HG02571 (cell line): Measurements from ENCODE around the gene TCF7L2.

ENCODE experiments used
- ATAC-seq: cut with Tn5 transposase; IDR thresholded peaks from one replicate; pipeline ENCODE4 v1.9.1; 2021; ENCODE audit warnings: mild to moderate bottlenecking, moderate library complexity; ENCODE audit not compliant: unreplicated experiment

Gene TCF7L2

DNA sequence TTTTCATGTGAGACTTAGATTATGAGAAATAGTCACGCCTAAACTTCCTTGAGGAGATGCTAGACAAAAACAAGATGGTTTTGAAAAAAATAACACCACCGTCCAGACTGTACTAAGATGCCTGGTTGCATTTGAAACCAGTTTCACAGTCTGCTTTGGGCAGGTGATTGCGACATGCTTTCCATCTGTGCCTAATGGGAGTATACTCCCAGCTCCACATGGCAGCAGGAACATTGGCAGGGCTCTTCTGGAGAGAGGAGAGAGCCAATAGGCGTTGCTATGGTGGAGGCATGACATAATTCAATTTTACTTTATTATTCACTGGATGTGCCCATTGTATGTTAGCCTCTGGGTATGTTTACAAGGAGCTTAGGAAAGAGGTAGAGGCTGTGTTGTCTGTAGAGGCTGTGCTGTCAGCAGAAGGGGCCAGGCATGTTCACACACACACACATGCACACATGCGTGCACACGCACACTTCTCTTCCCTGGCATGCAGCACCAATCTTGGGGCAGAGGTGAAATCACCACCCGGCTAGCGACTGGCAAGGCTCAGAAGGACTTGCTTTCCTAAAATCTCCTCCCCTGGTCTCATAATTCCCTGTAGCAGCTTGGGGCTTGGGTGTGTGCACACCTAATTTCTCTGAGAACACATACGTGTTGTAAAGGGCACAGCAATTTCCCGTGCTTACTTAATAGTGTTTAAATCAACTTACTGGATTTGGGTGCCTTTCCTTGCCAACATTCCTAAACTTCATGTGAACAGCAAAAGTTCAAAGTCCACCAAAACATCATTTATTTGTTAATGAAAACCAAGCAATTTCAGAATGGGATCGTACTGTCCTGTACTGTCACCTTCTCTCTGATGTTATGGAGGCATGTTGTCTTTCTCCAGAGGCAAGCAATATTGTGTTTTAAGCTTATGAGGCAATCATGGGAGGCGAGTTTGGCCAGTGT is 162.1 kb downstream of the TCF7L2 start:
- ATAC-seq, result no peak

DNA sequence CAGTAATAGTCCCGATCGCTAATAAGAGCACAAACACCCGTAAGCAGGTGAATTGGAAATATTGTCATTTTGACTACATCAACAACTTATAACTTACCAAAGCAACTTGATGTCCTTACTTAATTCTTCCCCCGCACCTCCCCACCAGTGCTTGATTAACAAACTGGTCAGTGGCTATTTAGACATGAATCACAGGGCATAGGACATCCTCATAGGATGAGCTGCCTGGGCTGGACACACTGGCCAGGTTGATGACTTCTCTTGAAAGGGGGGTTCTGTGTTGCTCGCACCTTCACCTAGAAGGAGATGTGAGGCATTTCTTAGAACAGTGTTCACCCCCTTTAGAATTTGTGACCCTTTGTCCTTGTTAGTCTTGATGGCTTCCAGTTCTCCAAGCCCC is 163.2 kb downstream of the TCF7L2 start:
- ATAC-seq, result no peak

DNA sequence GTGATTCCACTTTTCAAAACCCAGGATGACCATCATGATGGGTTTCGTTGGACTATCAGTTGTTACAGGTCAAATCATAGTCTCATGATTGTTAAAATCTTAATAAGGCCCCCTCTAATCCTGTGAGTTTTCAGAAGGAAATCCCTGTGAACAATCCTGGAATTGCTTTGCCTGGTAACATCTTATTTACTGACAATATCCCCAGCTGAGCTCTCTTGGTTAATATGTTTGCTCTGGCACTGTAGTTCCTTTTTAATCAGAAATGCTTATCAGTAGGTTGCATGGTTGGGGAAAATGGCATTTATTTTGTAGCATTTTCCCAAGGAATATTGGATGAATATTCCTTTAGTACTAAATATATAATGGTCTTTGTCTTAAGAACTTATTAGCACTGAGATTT is 163.9 kb downstream of the TCF7L2 start:
- no peak for ATAC-seq

DNA sequence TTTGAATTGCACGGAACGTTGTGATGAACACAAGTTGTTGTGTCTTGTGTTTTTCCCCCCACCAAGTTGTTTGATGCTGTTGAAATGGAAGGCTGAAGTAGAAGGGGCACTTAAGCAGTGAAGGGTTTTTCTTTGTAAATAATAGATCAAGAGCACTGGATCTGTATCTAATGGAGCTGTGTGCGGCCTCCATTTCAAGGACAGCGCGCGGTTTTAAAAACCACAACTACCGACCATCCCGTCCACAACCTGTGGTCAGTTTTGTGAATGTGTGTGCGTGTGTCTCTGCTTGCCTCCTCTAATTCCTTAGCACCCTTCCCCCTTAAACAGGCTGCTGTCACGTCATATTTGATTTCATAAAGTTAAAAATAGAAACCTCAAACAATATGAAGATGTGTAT is 165.5 kb downstream of the TCF7L2 start:
- ATAC-seq, result no peak

DNA sequence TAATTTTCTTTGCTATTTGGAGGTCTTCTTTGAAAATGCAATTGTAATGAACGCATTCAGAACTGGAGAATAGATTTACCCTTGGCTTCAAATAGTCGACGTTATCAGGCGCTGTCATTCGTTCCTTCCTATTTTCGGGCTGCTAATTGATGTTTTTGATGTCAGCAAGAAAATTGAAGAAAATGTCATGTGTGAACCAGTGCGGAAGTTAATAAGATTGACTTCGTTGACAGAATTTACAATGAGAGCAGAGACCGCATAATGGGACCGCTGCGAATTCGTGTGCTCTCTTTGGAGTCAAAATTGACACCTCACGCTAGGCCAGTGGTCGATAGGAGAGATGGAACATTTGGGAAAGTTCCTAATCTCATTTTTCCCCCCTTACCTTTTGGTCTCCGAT is 168.8 kb downstream of the TCF7L2 start:
- no peak for ATAC-seq

DNA sequence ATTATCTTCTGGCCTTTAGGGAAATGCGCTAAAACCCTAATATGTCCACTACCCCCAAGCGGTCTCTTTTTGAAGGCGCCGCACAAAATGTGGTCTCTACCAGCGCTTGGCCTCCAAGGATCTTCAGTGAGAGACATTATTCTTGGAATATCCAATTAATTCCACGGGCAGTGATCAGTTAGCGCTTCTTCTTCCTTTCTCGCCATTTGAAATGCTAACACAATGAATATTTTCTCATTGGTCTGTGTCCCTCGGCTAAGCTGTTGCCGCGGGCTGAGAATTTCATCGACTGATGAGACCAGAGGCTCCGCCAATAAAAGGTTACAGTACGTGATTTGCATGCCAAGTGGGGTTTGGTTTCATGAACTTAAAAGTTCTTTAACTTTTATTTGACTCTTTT is 169.8 kb downstream of the TCF7L2 start:
- ATAC-seq, result no peak

DNA sequence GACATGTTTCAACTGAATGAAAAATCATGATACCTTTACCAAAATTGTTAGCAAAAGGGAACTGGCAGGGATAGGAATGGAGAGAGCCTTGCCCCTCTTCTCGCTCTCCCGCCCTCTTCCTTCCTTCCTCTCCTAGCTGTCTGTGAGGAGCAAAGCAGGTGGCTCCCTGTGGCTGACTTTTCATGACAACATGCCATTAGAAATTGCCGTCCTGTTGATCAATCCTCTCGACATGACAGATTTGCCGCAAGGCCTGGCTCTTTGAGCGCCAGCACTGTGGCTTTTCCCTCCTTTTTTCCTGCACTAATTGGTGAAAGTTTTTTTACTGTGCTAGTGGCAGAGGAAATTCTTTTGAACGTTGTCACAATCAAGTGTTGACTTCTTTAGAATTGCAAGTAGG is 171.1 kb downstream of the TCF7L2 start:
- no peak for ATAC-seq

DNA sequence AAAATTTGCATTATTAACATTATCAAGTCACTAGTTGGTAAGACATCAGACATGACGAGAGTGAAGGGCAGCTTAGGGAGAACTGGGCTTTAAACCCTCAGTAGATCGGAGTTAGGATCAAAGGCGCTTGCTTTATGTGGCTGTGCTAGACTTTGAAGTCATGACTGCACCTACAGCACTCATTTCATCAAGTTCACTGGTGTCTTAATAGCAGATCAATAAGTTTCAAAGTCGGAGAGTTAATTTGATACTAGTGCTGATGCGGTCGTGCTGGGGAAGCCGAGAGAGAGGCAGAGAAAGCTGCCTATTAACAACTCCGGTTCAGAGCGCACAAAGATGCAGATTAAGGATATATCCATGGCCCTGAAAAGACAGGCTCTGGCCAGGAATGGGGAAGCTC is 172.9 kb downstream of the TCF7L2 start:
- no peak for ATAC-seq

DNA sequence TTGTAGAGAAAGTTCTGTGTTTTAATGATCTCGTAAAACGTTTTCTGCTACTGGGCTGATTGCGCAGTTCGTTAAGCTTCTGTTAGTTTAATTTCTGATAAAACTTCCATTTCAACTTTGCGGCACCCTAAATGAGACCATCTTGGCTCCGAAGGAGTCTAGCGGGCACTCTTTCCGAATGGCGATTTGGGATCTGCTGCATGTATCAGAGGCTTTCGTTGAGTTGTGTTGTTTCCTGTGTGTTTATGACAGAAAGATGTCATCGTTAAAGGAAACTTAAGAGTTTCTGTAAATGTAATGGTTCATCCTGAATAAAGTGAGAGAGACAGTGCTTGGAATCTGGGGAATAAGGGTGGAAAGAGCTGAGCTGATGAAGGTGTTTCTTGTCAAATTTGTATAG is 174.7 kb downstream of the TCF7L2 start:
- ATAC-seq, result no peak

DNA sequence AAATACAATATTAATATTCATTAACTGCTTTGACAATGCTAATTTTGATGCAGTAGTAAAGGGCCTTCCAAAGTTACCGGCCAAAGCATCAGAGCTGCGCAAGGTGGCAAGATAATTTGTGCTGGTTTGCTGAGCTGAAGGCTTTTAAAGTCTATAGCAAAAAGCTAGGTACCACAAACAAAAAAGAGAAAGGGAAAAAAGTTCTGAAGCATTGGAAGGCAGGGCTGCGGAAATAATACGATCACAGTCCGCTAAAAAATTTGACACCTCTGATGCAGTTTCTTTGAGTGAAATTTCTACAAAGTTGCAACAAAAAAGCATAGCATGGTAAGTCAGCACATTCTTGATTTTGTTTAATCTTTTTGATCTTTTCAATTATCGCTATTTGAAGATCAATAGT is 175.6 kb downstream of the TCF7L2 start:
- no peak for ATAC-seq

DNA sequence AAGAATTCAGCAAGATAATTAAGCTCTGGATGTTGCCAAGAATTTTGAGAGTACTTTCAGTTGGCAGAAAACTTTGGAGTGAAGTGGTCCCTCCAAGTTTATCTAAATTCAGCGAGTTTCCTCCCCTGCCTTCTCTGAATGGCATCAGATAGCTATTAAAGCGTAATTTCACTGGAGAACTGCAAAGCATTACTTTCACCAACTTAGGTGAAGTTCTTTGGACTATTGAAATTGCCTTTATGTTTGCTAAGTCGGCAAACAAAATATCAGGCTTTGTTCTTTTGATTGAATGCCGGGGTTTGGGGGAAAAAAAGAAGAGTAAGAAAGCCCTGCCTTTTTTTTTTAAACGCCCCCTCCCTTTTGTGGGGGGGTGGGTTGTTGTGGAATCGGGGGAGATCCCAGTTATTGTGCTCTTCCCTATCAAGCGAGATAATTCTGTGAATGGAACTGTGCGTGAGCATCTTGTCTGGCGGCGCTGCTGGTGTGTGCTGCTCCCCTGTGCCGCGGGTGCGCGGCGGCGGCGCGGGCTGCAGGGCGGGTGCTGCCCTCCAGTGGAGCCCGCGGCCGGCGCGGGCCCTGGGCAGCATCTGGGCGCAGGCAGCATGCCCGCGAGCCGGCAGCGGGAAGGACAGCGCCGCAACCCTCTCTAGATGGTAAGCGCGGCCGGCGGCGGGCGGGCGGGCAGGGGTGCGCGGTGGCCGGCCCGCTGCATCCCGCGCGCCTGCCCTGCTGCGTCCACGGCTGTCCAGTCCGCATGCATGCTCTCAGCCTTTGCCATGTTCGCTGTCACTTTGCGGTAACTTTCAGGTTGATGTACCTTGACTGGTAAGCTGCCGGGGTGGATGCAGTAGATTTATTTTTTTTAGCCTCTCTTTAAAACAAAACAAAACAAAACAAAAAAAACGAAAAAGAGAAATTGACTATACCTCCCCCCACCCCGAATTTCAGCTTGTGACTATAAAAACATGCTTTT is 176.5 kb downstream of the TCF7L2 start:
- ATAC-seq, result no peak

DNA sequence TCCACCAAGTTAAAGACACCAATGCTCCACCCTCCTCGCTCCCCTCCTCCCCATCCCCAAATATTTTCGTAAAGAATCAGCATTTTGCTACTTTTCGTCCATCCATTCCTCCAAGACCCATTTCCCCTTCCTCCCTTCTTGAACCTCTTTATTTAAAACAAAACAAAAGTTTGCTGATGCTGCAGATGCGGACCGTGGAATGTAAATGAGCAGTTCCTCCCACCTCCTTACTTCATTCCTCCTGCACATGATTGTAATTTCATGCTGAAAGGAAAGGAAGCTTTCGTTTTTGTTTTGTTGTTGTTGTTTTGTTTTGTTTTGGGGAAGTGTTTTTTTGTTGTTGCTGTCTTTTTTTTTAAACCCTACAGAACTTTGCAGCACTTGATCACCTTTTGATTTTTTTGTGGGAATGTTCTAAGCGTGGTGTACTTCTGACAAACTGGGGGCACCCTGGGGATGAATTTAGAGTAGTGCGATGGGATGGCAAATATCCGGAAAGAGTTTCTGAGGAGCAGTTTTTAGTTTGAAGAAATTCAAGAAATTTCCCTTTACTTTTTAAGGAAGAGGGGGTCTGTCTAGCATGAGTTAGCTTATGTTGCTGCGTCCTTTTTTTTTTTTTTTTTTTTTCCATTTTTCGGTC is 177.3 kb downstream of the TCF7L2 start:
- ATAC-seq, result no peak

DNA sequence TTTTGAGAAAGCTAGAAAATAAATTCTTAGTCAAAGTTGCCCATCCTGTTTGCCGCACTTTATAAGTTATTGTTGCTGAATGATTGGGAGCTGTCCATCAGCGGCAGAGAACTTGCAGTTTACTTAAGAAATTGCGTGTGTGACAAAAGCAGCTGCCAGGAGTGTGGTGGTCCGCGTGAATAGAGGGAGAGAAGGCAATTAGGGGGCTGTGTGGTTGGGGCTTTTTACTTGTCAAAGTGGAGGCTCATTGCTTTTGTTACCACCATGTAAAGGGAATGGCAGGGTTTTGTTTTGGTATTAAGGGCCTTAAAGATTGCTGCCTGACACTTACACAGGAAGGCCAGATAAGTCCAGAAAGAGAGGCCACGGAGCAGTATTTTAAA is 177.8 kb downstream of the TCF7L2 start:
- no peak for ATAC-seq

DNA sequence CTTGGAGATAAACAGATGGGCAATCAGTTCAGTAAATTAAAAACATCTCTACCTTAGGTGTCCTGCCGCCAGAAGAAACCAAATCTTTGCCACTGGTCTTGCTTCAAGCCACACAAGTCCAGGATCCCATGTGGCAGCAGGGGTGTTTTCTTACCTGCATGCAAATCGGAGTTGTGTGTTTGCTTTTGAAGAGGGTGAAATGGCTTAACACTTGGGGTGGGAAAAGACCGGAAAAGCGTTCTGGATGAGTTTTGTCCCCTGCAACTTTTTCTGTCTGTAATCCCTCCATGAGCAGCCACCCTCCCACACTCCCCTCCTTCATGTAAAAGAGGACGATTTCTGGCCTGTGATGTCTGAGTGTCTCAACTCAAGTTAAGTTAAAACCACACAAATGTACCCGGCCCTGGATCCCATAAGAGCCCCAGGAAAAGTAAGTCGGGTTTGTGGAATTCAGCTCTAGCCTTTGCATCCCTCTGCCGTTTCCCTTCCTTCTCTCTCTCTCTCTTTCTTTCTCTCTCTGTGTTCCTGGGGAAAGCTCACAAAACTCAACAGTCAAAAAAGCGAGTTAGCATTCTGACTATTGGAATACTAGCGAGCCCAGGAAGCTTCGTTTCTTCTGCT is 178.5 kb downstream of the TCF7L2 start:
- no peak for ATAC-seq

DNA sequence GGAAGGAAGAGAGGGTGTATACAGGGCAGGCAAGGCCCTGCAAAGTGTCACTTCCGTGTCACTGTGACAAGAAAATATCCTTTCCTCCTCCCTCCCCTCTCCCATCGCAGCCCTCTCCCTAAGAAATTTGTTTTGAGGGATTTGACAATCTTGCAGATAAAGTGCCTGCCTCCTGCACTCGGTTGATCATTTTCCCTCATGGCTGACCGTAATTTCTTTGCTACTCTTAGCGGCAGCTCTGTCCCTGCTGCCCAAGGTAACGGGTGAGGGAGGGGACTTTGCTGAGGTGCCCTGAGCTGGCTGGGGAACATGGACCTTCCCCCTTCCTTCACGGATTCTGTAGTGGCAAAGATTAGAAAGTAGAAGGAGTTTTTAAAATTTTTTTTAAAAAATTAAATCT is 179.1 kb downstream of the TCF7L2 start:
- ATAC-seq, result no peak

DNA sequence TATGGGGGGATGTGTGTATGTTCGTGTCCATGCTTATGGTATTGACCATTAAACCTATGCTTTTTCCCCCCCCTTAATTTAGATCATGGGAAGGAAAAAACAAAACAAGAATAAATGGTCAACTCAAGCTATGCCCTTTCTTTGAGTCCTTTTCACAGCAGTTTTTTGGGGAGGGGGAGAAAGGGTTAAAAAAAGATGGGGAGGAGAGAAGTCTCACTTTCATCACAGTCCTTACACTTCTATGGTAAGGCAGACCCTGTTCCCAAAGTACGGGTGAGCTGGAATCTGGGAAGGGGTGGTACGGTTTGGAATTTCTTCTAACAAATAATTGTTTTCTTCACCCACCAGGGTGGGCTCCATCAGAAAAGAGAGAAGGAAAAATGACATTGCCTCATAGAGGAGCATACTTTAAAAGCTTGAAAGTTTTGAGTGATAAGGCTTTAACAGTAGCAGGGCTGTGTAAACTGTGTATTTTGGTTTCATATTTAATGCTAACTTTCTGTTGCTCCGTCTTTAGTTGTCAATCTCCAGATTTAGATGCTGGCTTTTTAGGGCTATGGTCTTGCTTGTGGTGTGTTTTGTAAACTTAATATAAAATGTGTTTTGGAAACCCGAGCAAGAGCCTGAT is 180.1 kb downstream of the TCF7L2 start:
- ATAC-seq, result no peak

DNA sequence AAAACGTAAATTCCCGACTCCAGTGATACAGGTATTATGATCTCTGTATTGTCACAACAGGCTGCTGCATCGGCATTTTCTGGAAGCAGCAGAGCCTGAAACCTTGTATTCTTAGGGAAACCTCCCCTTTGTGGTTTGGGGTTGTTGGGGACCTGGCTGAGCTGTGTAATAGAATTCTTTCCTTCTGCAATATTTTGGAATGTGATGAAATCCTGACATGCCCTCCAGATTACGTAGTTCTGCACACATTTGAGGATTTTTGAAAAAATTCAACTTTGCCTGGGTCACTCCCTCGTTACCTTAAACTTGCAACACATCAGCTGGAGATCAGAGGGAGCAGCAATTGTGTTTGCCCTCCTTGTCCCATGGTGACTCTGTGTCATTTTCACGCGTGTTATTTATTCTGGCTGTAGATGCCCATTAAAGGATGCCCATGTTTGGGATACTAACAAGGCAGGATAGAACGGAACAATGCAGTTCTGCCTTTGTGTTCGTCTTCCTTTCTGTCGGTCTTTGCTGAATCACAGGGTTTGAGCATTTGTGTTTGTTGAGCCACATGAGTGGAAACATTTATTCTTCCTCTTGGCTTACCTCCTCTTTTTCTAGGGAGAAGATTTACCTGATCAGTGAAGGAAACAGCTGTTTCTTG is 181.7 kb downstream of the TCF7L2 start:
- no peak for ATAC-seq

DNA sequence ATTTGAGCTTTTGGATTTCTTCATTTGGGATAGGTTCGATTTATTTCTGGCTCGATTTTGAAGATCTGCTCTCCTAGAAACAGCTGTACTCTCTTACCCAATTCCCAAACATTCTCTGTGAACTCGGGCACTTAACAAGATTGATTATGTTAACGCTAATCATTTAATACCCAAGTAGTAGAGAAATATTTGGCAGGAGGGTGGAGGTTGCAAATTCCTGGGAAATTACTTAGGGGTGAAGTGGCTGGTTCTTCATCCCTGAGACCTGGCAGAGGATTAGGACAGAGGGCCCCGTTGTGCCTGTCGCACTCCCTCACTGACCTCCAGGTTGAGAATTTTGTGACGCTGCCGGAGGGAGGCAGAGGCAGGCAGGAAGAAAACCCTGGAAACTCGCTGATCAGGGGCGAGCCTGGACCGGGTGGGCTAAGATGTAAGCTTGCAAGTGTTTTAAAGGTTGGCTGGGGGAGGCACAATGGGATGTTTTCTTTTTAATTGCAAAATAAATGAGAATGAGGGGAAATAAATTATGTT is 182.6 kb downstream of the TCF7L2 start:
- no peak for ATAC-seq

DNA sequence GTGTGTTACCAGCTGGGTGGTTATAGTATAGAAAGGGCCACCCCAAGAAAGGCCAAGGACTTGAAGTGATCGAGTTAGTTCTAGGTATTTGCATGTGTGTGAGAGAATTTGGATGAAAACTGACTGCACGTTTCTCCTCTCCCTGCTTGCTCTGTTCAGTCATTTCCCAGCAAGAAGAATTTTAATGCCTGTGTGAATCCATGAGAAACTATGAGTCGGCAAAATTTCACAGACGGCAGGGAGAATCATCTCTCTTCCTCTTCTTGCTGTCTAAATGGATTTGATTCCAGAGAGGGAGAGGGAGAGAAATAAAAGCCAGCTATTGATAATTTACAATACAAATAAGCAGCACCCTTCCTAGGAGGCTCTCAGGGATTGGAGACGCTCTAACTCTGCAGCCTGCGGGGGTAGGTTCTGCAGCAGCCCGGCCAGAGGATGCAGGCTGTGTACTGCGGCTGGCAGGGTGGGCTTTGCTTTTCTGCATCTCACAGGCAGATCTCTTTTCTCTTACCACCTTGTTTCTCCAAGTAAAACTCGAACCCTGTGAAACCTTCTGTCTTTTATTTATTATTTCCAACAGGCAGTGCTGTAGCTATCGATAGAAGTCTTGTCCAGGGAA is 183.6 kb downstream of the TCF7L2 start:
- no peak for ATAC-seq
